Spleen (tissue), 11 donors: ENCODE measurements around the gene MAN1C1. TPM values are rescaled to one million over a fixed set of nuclear protein-coding genes. Genes with fewer than 3 reads are reported as not detected.

Source experiments
- DNase-seq: peaks from one replicate; pipeline ENCODE4 v3.0.0-alpha.2; 2020
- H3K27ac ChIP-seq, 8 donors: fragments of 200-600 bp; sonication (generic) in 7 of 8; 1 replicate in 4 of 8; 2 replicates in 4 of 8; pipeline versions ENCODE4 v1.5.0 to v1.8.0; 2016 to 2021; ENCODE audit warnings: inconsistent platforms in 4 of 8, mild to moderate bottlenecking in 4 of 8, moderate library complexity in 1 of 8
- H3K27me3 ChIP-seq, 7 donors: fragments of 200-600 bp; sonication (generic) in 6 of 7; replicated peaks in 1 of 7; 1 replicate in 4 of 7; 2 replicates in 3 of 7; pipeline versions ENCODE4 v1.5.0 to v1.8.0; 2016 to 2021; ENCODE audit warnings: inconsistent platforms in 3 of 7, mild to moderate bottlenecking in 1 of 7
- H3K36me3 ChIP-seq, 6 donors: fragments of 200-600 bp; sonication (generic) in 5 of 6; 1 replicate in 4 of 6; 2 replicates in 2 of 6; pipeline versions ENCODE4 v1.5.0 to v1.8.0; 2016 to 2021; ENCODE audit warnings: inconsistent platforms in 2 of 6
- H3K4me1 ChIP-seq, 6 donors: fragments of 200-600 bp; sonication (generic) in 5 of 6; 1 replicate in 3 of 6; 2 replicates in 3 of 6; pipeline versions ENCODE4 v1.5.0 to v1.8.0; 2016 to 2021; ENCODE audit warnings: inconsistent platforms in 3 of 6
- H3K4me3 ChIP-seq, 8 donors: fragments of 200-600 bp; sonication (generic) in 7 of 8; 1 replicate in 4 of 8; 2 replicates in 4 of 8; pipeline versions ENCODE4 v1.5.0 to v1.8.0; 2016 to 2021; ENCODE audit warnings: inconsistent platforms in 4 of 8, mild to moderate bottlenecking in 4 of 8, moderate library complexity in 2 of 8
- H3K9me3 ChIP-seq, 8 donors: fragments of 200-600 bp; sonication (generic) in 7 of 8; 1 replicate in 4 of 8; 2 replicates in 4 of 8; pipeline versions ENCODE4 v1.5.0 to v1.8.0; 2016 to 2021; ENCODE audit warnings: inconsistent platforms in 4 of 8
- POLR2A ChIP-seq, 3 donors: fragments of 450-650 bp; IDR thresholded peaks; one replicate each; pipeline ENCODE4 v1.5.1; 2017; ENCODE audit warnings: antibody characterized with exemption in 3 of 3, mild to moderate bottlenecking in 1 of 3
- POLR2AphosphoS5 ChIP-seq, 3 donors: sonication (generic); formaldehyde crosslinking; IDR thresholded peaks; one replicate each; pipeline ENCODE4 v1.5.1; 2017; ENCODE audit warnings: antibody characterized with exemption in 3 of 3
- WGBS, 5 donors: extraction: QIAGEN DNeasy Blood & Tissue Kit in 3 of 5; methylation state at CpG; one replicate each; pipeline versions ENCODE4 v1.1.5 to v1.1.7; 2013 to 2018; 5-methylcytosine and 5-hydroxymethylcytosine counted together
- intact Hi-C: fragments of 100-400 bp; cut with DNase I; formaldehyde crosslinking; loops from one replicate; pipeline ENCODE4 v1.15.0; 2023; ENCODE audit warnings: low total_unique reads
- polyA plus RNA-seq, 3 donors: library from polyadenylated mRNA; stranded (reverse); fragments of 200-250 nt; gene quantifications; one replicate each; pipeline ENCODE4 v1.2.1, GENCODE V29; 2013
- total RNA-seq, 7 donors: library from RNA; depleted of rRNA in 3 of 7; stranded (reverse); fragments of >200 nt in 3 of 7; fragmentation: NEBNext Ultra II Directional in 4 of 7; extraction: Animal tissue kit (Norgen Biotek cat#: 25700) in 4 of 7; gene quantifications; one replicate each; pipeline versions ENCODE4 v1.1.0 to v1.2.1, GENCODE V29; 2016 to 2021
- TF ChIP-seq, protein P1 (sequence below), 11 experiments: fragments of 200-600 bp in 7 of 11; fragments of 450-650 bp in 4 of 11; sonication (generic) in 4 of 11; IDR thresholded peaks in 8 of 11; conservative IDR thresholded peaks in 3 of 11; 1 replicate in 7 of 11; 2 replicates in 4 of 11; pipeline versions ENCODE4 v1.4.0 to v1.8.0; 2016 to 2021; ENCODE audit warnings: antibody characterized with exemption in 11 of 11, inconsistent platforms in 4 of 11, mild to moderate bottlenecking in 1 of 11
- donor health status: healthy with polysubstance abuse.
- donor health status: DM: no; HTN: no; CAD: no; lungs with moderate emphysema.
- donor health status: DM: no; HTN: no; CAD: no.
- donor health status: Bipolar disorder and iron deficiency.
- donor health status: healthy.
- donor health status: DM: no; HTN: no; CAD: no.
- donor health status: DM: yes; HTN: yes; CAD: no.

MAN1C1 gene
- total and polyA plus RNA-seq, 10 donors: 4.6 to 54.3 (median 41.1) TPM

DNA sequence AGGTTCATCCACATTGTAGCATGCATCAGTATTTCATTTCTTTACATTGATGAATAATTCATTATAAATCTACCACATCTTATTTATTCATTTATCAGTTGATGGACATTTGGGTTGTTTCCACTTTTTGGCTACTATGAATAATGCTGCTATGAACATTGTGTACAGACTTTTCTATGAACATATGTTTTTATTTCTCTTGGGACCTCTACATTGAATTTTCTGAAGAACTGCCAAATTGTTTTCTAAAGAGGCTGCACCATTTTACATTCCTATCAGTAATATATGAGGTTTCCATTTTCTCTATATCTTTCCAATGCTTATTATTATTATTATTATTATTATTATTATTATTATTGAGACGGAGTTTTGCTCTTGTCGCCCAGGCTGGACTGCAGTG is 102.1 kb downstream of the MAN1C1 start:
- no peaks in the 10 kb centered on the region for H3K9me3 ChIP-seq
- no peaks in the 10 kb centered on the region for H3K27me3 ChIP-seq
- H3K4me3 ChIP-seq: no peak overlapping the region
- intact Hi-C loops: no loop called here
- WGBS, 5 donors: 90 to 98% (median 96%) methylated on average over 2 of the region's 2 CpGs
- DNase-seq: no peak
- H3K4me1 ChIP-seq: peaks cover 0 to 13% (median 6%) of the 10 kb centered on the region in 6 donors
- no peak for TF ChIP-seq POLR2AphosphoS5 (IDR thresholded peaks at IDR 0.05)
- TF ChIP-seq, protein P1, sequence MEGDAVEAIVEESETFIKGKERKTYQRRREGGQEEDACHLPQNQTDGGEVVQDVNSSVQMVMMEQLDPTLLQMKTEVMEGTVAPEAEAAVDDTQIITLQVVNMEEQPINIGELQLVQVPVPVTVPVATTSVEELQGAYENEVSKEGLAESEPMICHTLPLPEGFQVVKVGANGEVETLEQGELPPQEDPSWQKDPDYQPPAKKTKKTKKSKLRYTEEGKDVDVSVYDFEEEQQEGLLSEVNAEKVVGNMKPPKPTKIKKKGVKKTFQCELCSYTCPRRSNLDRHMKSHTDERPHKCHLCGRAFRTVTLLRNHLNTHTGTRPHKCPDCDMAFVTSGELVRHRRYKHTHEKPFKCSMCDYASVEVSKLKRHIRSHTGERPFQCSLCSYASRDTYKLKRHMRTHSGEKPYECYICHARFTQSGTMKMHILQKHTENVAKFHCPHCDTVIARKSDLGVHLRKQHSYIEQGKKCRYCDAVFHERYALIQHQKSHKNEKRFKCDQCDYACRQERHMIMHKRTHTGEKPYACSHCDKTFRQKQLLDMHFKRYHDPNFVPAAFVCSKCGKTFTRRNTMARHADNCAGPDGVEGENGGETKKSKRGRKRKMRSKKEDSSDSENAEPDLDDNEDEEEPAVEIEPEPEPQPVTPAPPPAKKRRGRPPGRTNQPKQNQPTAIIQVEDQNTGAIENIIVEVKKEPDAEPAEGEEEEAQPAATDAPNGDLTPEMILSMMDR (IDR thresholded peaks at IDR 0.05 in 8 of 11, conservative IDR thresholded peaks at IDR 0.05 in 3 of 11): no peak
- no peak for TF ChIP-seq POLR2A (IDR thresholded peaks at IDR 0.05)
- H3K36me3 ChIP-seq: no peaks in the 10 kb centered on the region
- no peak overlapping the region for H3K27ac ChIP-seq

DNA sequence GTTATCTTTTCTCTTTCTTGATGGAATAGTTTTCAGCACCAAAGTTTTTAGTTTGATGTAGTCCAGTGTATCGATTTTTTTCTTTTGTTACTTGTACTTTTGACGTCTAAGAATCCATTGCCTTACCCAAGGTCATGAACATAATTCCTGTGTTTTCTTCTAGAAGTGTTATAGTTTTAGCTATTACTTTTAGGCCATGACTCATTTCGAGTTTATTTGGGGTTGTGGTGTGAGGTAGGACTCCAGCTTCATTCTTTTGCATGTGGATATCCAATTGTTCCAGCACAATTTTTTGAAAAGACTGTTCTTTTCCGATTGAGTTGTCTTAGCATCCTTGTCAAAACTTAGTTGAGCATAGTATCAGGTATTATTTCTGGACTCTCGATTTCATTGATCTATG is 104.0 kb downstream of the MAN1C1 start:
- intact Hi-C loops: no loop called here
- H3K9me3 ChIP-seq: no peaks in the 10 kb centered on the region
- peaks cover 0 to 8% (median 0%) of the 10 kb centered on the region in 6 donors for H3K4me1 ChIP-seq
- no peaks in the 10 kb centered on the region for H3K36me3 ChIP-seq
- H3K4me3 ChIP-seq: no peak overlapping the region
- H3K27ac ChIP-seq: no peak overlapping the region
- TF ChIP-seq POLR2AphosphoS5 (IDR thresholded peaks at IDR 0.05) (no peak), POLR2A (IDR thresholded peaks at IDR 0.05) (no peak)
- TF ChIP-seq, protein P1 (IDR thresholded peaks at IDR 0.05 in 8 of 11, conservative IDR thresholded peaks at IDR 0.05 in 3 of 11): no peak
- WGBS, 5 donors: 77 to 90% (median 84%) methylated on average over 5 of the region's 5 CpGs
- no peaks in the 10 kb centered on the region for H3K27me3 ChIP-seq
- no peak for DNase-seq

DNA sequence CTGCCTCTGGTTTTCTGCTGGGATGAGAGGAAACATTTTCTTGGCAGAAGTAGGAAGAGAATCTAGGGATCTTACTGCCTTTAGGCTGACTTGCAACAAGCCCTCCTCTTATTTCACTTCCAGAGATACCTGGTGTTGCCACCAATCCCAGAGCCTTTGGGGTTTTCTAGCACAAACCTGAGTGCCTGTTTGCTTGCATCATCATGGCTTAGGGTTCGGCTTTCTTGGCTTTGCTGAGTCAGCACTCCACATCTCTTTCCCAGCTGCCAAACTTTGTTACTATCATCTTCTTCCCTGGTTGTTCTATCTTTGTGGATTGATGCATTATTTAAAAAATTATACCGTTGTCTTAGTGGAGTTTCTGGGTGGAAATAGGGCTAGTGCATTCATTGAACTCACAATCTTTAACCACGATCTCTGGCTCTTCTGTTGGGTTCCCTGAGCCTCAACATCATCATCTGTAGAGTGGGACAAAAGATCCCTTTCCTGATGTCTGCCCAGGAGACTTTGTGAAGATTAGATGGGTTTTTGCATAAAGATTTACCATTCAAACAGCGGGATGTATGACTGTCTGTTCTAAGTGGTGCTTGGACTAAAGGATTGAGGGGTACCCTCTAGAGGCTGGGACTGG is 106.8 kb downstream of the MAN1C1 start:
- intact Hi-C loops: no loop called here
- no peaks in the 10 kb centered on the region for H3K27me3 ChIP-seq
- WGBS, 5 donors: 80 to 92% (median 84%) methylated on average over 4 of the region's 4 CpGs

DNA sequence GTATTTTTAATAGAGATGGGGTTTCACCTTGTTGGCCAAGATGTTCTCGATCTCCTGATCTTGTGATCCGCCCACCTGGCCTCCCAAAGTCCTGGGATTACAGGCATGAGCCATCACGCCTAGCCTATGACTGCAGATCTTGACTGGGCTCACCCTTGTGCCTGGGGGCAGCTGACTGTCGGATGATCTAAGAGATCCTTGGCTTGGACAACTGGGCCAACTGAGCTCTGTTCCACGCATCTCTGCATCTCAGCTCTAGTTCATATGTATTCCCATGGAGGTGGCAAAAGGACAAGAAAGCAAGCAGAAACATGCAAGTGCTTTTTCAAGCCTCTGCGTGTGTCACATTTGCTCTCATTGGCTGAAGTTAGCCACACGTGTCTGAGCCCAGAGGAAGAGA is 107.6 kb downstream of the MAN1C1 start:
- Histone ChIP-seq H3K4me3 (no peak overlapping the region), H3K27me3 (no peaks in the 10 kb centered on the region), H3K36me3 (no peaks in the 10 kb centered on the region), H3K4me1 (peaks cover 4 to 26% (median 13%) of the 10 kb centered on the region in 6 donors), H3K27ac (no peak overlapping the region), H3K9me3 (no peaks in the 10 kb centered on the region)
- DNase-seq: no peak
- TF ChIP-seq POLR2A (IDR thresholded peaks at IDR 0.05): no peak
- intact Hi-C loops: no loop called here
- 80 to 91% (median 88%) methylated on average over 7 of the region's 7 CpGs for WGBS, 5 donors

More for the DNA sequence above, 106.8 kb downstream of the MAN1C1 start:
- Histone ChIP-seq H3K4me1 (peaks cover 4 to 19% (median 11%) of the 10 kb centered on the region in 6 donors), H3K36me3 (no peaks in the 10 kb centered on the region), H3K4me3 (no peak overlapping the region), H3K9me3 (no peaks in the 10 kb centered on the region), H3K27ac (no peak overlapping the region)
- TF ChIP-seq, protein P1 (IDR thresholded peaks at IDR 0.05 in 8 of 11, conservative IDR thresholded peaks at IDR 0.05 in 3 of 11): no peak
- TF ChIP-seq POLR2AphosphoS5 (IDR thresholded peaks at IDR 0.05): no peak
- no peak for TF ChIP-seq POLR2A (IDR thresholded peaks at IDR 0.05)
- DNase-seq: no peak
